H9 (cell line): ENCODE data around the gene CCDC174. TPM values are rescaled to one million over a fixed set of nuclear protein-coding genes. Genes with fewer than 3 reads are reported as not detected.

ENCODE experiments used
- DNase-seq: peaks from one replicate; pipeline ENCODE4 v3.0.0-alpha.2; 2017
- H2AFZ ChIP-seq: one replicate; pipeline ENCODE4 v1.6.1; 2013; ENCODE audit warnings: mild to moderate bottlenecking, low read length, control low read depth, moderate library complexity
- H2AK5ac ChIP-seq: 2 replicates; pipeline ENCODE4 v1.6.1; 2013; ENCODE audit warnings: low read length, control low read depth, mixed read lengths; ENCODE audit not compliant: insufficient read length
- H2BK120ac ChIP-seq: one replicate; pipeline ENCODE4 v1.6.1; 2013; ENCODE audit warnings: low read depth, mild to moderate bottlenecking, low read length, control low read depth, inconsistent platforms; ENCODE audit not compliant: poor library complexity, severe bottlenecking
- H2BK12ac ChIP-seq: 2 replicates; pipeline ENCODE4 v1.6.1; 2013; ENCODE audit warnings: low read length, control low read depth, mixed read lengths, low read depth; ENCODE audit not compliant: insufficient read length
- H2BK15ac ChIP-seq: 2 replicates; pipeline ENCODE4 v1.6.1; 2013; ENCODE audit warnings: low read depth, low read length, control low read depth
- H2BK20ac ChIP-seq: one replicate; pipeline ENCODE4 v1.6.1; 2013; ENCODE audit warnings: low read depth, mild to moderate bottlenecking, low read length, control low read depth, inconsistent platforms; ENCODE audit not compliant: poor library complexity, severe bottlenecking
- H2BK5ac ChIP-seq: 2 replicates; pipeline ENCODE4 v1.6.1; 2013; ENCODE audit warnings: low read length, control low read depth, mixed read lengths; ENCODE audit not compliant: insufficient read length
- H3K14ac ChIP-seq: 2 replicates; pipeline ENCODE4 v1.6.1; 2013; ENCODE audit warnings: low read length, control low read depth; ENCODE audit not compliant: insufficient read depth
- H3K18ac ChIP-seq: 2 replicates; pipeline ENCODE4 v1.6.1; 2013; ENCODE audit warnings: low read depth, mild to moderate bottlenecking, mixed read lengths, low read length, control low read depth; ENCODE audit not compliant: insufficient read length
- H3K23ac ChIP-seq: 2 replicates; pipeline ENCODE4 v1.6.1; 2013; ENCODE audit warnings: low read length, control low read depth, mixed read lengths, low read depth; ENCODE audit not compliant: insufficient read length
- H3K23me2 ChIP-seq: 2 replicates; pipeline ENCODE4 v1.6.1; 2013; ENCODE audit warnings: low read depth, mild to moderate bottlenecking, mixed read lengths, low read length, control low read depth; ENCODE audit not compliant: insufficient read length, poor library complexity, severe bottlenecking
- H3K27ac ChIP-seq: 2 replicates; pipeline ENCODE4 v1.5.1; 2013; ENCODE audit warnings: low read length, control low read depth, mixed read lengths, low read depth; ENCODE audit not compliant: insufficient read length
- H3K27me3 ChIP-seq: 2 replicates; pipeline ENCODE4 v1.6.1; 2013; ENCODE audit warnings: low read length, control low read depth, inconsistent platforms; ENCODE audit not compliant: insufficient read depth
- H3K4ac ChIP-seq: 2 replicates; pipeline ENCODE4 v1.6.1; 2013; ENCODE audit warnings: low read depth, mild to moderate bottlenecking, control low read depth, inconsistent platforms, low read length, moderate library complexity
- H3K4me1 ChIP-seq: 2 replicates; pipeline ENCODE4 v1.6.1; 2013; ENCODE audit warnings: low read length, control low read depth, inconsistent platforms; ENCODE audit not compliant: insufficient read depth
- H3K4me2 ChIP-seq: 2 replicates; pipeline ENCODE4 v1.6.1; 2013; ENCODE audit warnings: low read length, control low read depth, mixed read lengths; ENCODE audit not compliant: insufficient read length, insufficient read depth
- H3K56ac ChIP-seq: 2 replicates; pipeline ENCODE4 v1.6.1; 2013; ENCODE audit warnings: low read depth, mild to moderate bottlenecking, mixed read lengths, low read length, control low read depth; ENCODE audit not compliant: insufficient read length
- H3K79me1 ChIP-seq: 2 replicates; pipeline ENCODE4 v1.6.1; 2013; ENCODE audit warnings: low read depth, mild to moderate bottlenecking, moderate library complexity, low read length, control low read depth, inconsistent platforms; ENCODE audit not compliant: insufficient read depth, poor library complexity, severe bottlenecking
- H3K79me2 ChIP-seq: 2 replicates; pipeline ENCODE4 v1.6.1; 2013; ENCODE audit warnings: low read length, control low read depth, inconsistent platforms; ENCODE audit not compliant: insufficient read depth
- H3K9ac ChIP-seq: 2 replicates; pipeline ENCODE4 v1.6.1; 2013; ENCODE audit warnings: low read length, control low read depth, mixed read lengths; ENCODE audit not compliant: insufficient read length; ENCODE audit errors: extremely low read depth
- H3K9me3 ChIP-seq: one replicate; pipeline ENCODE4 v1.6.1; 2013; ENCODE audit warnings: low read depth, low read length, inconsistent platforms; ENCODE audit not compliant: control insufficient read depth
- H3T11ph ChIP-seq: one replicate; pipeline ENCODE4 v1.6.1; 2013; ENCODE audit warnings: mild to moderate bottlenecking, low read length, control low read depth, inconsistent platforms
- H4K20me1 ChIP-seq: one replicate; pipeline ENCODE4 v1.6.1; 2013; ENCODE audit not compliant: control insufficient read depth, insufficient read length, insufficient read depth
- H4K5ac ChIP-seq: 2 replicates; pipeline ENCODE4 v1.6.1; 2013; ENCODE audit warnings: low read depth, mild to moderate bottlenecking, mixed read lengths, low read length, control low read depth; ENCODE audit not compliant: insufficient read length
- H4K8ac ChIP-seq: replicated peaks from 2 replicates; pipeline ENCODE4 v1.6.1; 2013; ENCODE audit warnings: low read length, control low read depth, mixed read lengths, low read depth; ENCODE audit not compliant: insufficient read length
- H4K91ac ChIP-seq: 2 replicates; pipeline ENCODE4 v1.6.1; 2013; ENCODE audit warnings: low read depth, mild to moderate bottlenecking, moderate library complexity, mixed read lengths, low read length, control low read depth; ENCODE audit not compliant: insufficient read length
- H3K27ac Mint-ChIP-seq, 3 experiments: 2 replicates in 2 of 3; 3 replicates in 1 of 3; pipeline ENCODE4 v1.8.0; 2020 to 2021; ENCODE audit warnings: mixed read lengths in 3 of 3, mild to moderate bottlenecking in 1 of 3, moderate library complexity in 1 of 3
- H3K27me3 Mint-ChIP-seq: 2 replicates; pipeline ENCODE4 v1.8.0; 2021; ENCODE audit warnings: low read depth, mild to moderate bottlenecking, moderate library complexity, mixed read lengths
- H3K36me3 Mint-ChIP-seq, 3 experiments: 2 replicates in 2 of 3; 3 replicates in 1 of 3; pipeline ENCODE4 v1.8.0; 2020 to 2021; ENCODE audit warnings: low read depth in 3 of 3, mixed read lengths in 3 of 3; ENCODE audit not compliant: insufficient read depth in 1 of 3
- H3K4me1 Mint-ChIP-seq, 2 experiments: 2 replicates each; pipeline ENCODE4 v1.8.0; 2020; ENCODE audit warnings: mixed read lengths in 2 of 2
- H3K4me3 Mint-ChIP-seq, 2 experiments: 2 replicates in 1 of 2; 3 replicates in 1 of 2; pipeline ENCODE4 v1.8.0; 2020 to 2021; ENCODE audit warnings: mild to moderate bottlenecking in 2 of 2, mixed read lengths in 2 of 2, moderate library complexity in 1 of 2
- H3K9me3 Mint-ChIP-seq, 2 experiments: 2 replicates in 1 of 2; 3 replicates in 1 of 2; pipeline ENCODE4 v1.8.0; 2020; ENCODE audit warnings: mild to moderate bottlenecking in 2 of 2, mixed read lengths in 2 of 2, moderate library complexity in 1 of 2
- CTCF ChIP-seq: fragments of 200-600 bp; sonication (generic); conservative IDR thresholded peaks from 3 replicates; pipeline ENCODE4 v1.8.0; 2021; ENCODE audit warnings: antibody characterized with exemption, mild to moderate bottlenecking
- WGBS: extraction: QIAGEN DNeasy Blood & Tissue Kit; methylation state at CpG from one replicate; pipeline ENCODE4 v1.1.7; 2013; ENCODE audit warnings: missing lambda C conversion rate, low lambda C conversion rate, mixed read lengths; ENCODE audit not compliant: insufficient read length; ENCODE audit errors: extremely low coverage; 5-methylcytosine and 5-hydroxymethylcytosine counted together
- total RNA-seq: library from RNA; stranded (reverse); gene quantifications from 2 replicates; pipeline ENCODE4 v1.2.1, GENCODE V29; 2021

The CCDC174 gene
- total RNA-seq, 1 experiment from 2014 or later: 15.2 TPM

- Histone ChIP-seq H2BK120ac (no peak overlapping the region), H3K4me2 (no peak overlapping the region), H3K14ac (no peak overlapping the region), H3K9me3 (no peaks in the 10 kb centered on the region), H3K27ac (no peak overlapping the region), H2AFZ (no peak overlapping the region), H3K18ac (no peak overlapping the region), H3K79me1 (no peaks in the 10 kb centered on the region), H3K4ac (no peak overlapping the region), H3K23me2 (no peaks in the 10 kb centered on the region), H4K91ac (no peak overlapping the region), H2BK5ac (no peak overlapping the region), H3K56ac (no peak overlapping the region), H3K23ac (no peak overlapping the region), H4K20me1 (no peaks in the 10 kb centered on the region), H3K4me1 (no peaks in the 10 kb centered on the region), H2BK20ac (no peak overlapping the region), H2BK12ac (no peak overlapping the region), H2AK5ac (no peak overlapping the region), H4K8ac (no peak overlapping the region), H4K5ac (no peak overlapping the region), H2BK15ac (no peak overlapping the region), H3K9ac (no peak overlapping the region), H3K79me2 (no peaks in the 10 kb centered on the region), H3K27me3 (no peaks in the 10 kb centered on the region), H3T11ph (no peak overlapping the region)
- no peak for TF ChIP-seq CTCF
- no peak overlapping the region for H3K4me3 Mint-ChIP-seq
- WGBS: no CpG with 5 or more reads among the region's 5 CpGs
- no peaks in the 10 kb centered on the region for H3K4me1 Mint-ChIP-seq
- no peaks in the 10 kb centered on the region for H3K36me3 Mint-ChIP-seq
- H3K27me3 Mint-ChIP-seq: peaks cover 11% of the 10 kb centered on the region
- DNase-seq: no peak
- H3K27ac Mint-ChIP-seq: no peak overlapping the region; a peak in 1 of 7 replicates
- no peaks in the 10 kb centered on the region for H3K9me3 Mint-ChIP-seq
Observed at GRCh38 chr3:14706096-14706495, 54.5 kb downstream of the CCDC174 start.
